DOHH2 (cell line): ENCODE data around the gene GALNT18.

Source experiments
- H3F3A ChIP-seq: fragments of 200-600 bp; sonication (generic), shearing (Covaris generic); 2 replicates; pipeline ENCODE4 v1.6.0; 2016; ENCODE audit warnings: antibody characterized with exemption, mild to moderate bottlenecking; ENCODE audit not compliant: control insufficient read depth, insufficient read depth
- H3K27ac ChIP-seq: fragments of 200-600 bp; sonication (generic); 2 replicates; pipeline ENCODE4 v1.5.1; 2014; ENCODE audit warnings: low read depth, mild to moderate bottlenecking, low read length, moderate library complexity
- H3K27me3 ChIP-seq: fragments of 200-600 bp; sonication (generic); 2 replicates; pipeline ENCODE4 v1.6.1; 2014; ENCODE audit warnings: mild to moderate bottlenecking, low read length, mixed read lengths; ENCODE audit not compliant: control insufficient read depth
- H3K36me3 ChIP-seq: fragments of 200-600 bp; sonication (generic); 2 replicates; pipeline ENCODE4 v1.6.1; 2014; ENCODE audit warnings: mild to moderate bottlenecking, low read length, moderate library complexity, mixed read lengths; ENCODE audit not compliant: control insufficient read depth
- H3K4me1 ChIP-seq: fragments of 200-600 bp; sonication (generic); 2 replicates; pipeline ENCODE4 v1.6.1; 2014; ENCODE audit warnings: mild to moderate bottlenecking, low read length, mixed read lengths; ENCODE audit not compliant: control insufficient read depth
- H3K4me2 ChIP-seq: fragments of 200-600 bp; sonication (generic); 2 replicates; pipeline ENCODE4 v1.6.0; 2014; ENCODE audit warnings: mild to moderate bottlenecking, low read length, moderate library complexity
- H3K4me3 ChIP-seq: fragments of 200-600 bp; sonication (generic); 2 replicates; pipeline ENCODE4 v1.5.1; 2014; ENCODE audit warnings: mild to moderate bottlenecking, low read length, mixed read lengths
- H3K79me2 ChIP-seq: fragments of 200-600 bp; sonication (generic); 2 replicates; pipeline ENCODE4 v1.6.1; 2014; ENCODE audit warnings: mild to moderate bottlenecking, low read length, mixed read lengths; ENCODE audit not compliant: control insufficient read depth
- H3K9me2 ChIP-seq: fragments of 200-600 bp; sonication (generic); replicated peaks from 2 replicates; pipeline ENCODE4 v1.6.1; 2014; ENCODE audit warnings: mild to moderate bottlenecking, low read length, mixed read lengths; ENCODE audit not compliant: control insufficient read depth
- H3K9me3 ChIP-seq: fragments of 200-600 bp; sonication (generic); 2 replicates; pipeline ENCODE4 v1.6.1; 2014; ENCODE audit warnings: antibody characterized with exemption, low read length, mixed read lengths; ENCODE audit not compliant: control insufficient read depth, insufficient read depth
- H4K20me1 ChIP-seq: fragments of 200-600 bp; sonication (generic); 2 replicates; pipeline ENCODE4 v1.6.0; 2014; ENCODE audit warnings: low read depth, mild to moderate bottlenecking, antibody characterized with exemption, low read length, moderate library complexity; ENCODE audit not compliant: control insufficient read depth, insufficient read depth
- CTCF ChIP-seq: fragments of 200-600 bp; sonication (generic); IDR thresholded peaks from one replicate; pipeline ENCODE4 v1.5.1; 2014; ENCODE audit warnings: antibody characterized with exemption, mild to moderate bottlenecking, low read depth, low read length; ENCODE audit not compliant: poor library complexity, severe bottlenecking
- EZH2phosphoT487 ChIP-seq: fragments of 200-600 bp; sonication (generic); IDR thresholded peaks from 2 replicates; pipeline ENCODE4 v1.6.1; 2017; ENCODE audit warnings: borderline replicate concordance, mild to moderate bottlenecking, antibody characterized with exemption, low read length, moderate library complexity, mixed read lengths

Gene GALNT18

GRCh38 chr11:11531131-11531908, 90.5 kb downstream of the GALNT18 start:
- Histone ChIP-seq H3F3A (no peaks in the 10 kb centered on the region), H3K36me3 (no peaks in the 10 kb centered on the region), H3K9me2 (no peaks in the 10 kb centered on the region), H3K4me2 (no peak overlapping the region), H3K4me3 (no peak overlapping the region), H3K79me2 (no peaks in the 10 kb centered on the region), H3K4me1 (no peaks in the 10 kb centered on the region), H3K27ac (no peak overlapping the region), H3K9me3 (no peaks in the 10 kb centered on the region), H3K27me3 (no peaks in the 10 kb centered on the region), H4K20me1 (no peaks in the 10 kb centered on the region)
- TF ChIP-seq EZH2phosphoT487 (no peak), CTCF (no peak)

- H3K4me3 ChIP-seq: no peak overlapping the region
- no peaks in the 10 kb centered on the region for H4K20me1 ChIP-seq
- no peaks in the 10 kb centered on the region for H3K9me3 ChIP-seq
- H3K79me2 ChIP-seq: no peaks in the 10 kb centered on the region
- H3K27me3 ChIP-seq: no peaks in the 10 kb centered on the region
- no peak overlapping the region for H3K4me2 ChIP-seq
- H3K4me1 ChIP-seq: no peaks in the 10 kb centered on the region
- TF ChIP-seq CTCF: no peak
- no peak for TF ChIP-seq EZH2phosphoT487
- H3F3A ChIP-seq: no peaks in the 10 kb centered on the region
- no peaks in the 10 kb centered on the region for H3K36me3 ChIP-seq
- H3K27ac ChIP-seq: no peak overlapping the region
- H3K9me2 ChIP-seq: no peaks in the 10 kb centered on the region
Measured at GRCh38 chr11:11528986-11529385, 92.8 kb downstream of the GALNT18 start.

- Histone ChIP-seq H3K4me2 (no peak overlapping the region), H3F3A (no peaks in the 10 kb centered on the region), H3K4me1 (no peaks in the 10 kb centered on the region), H3K9me3 (no peaks in the 10 kb centered on the region), H3K9me2 (no peaks in the 10 kb centered on the region), H3K4me3 (no peak overlapping the region), H3K79me2 (no peaks in the 10 kb centered on the region), H3K36me3 (no peaks in the 10 kb centered on the region), H3K27me3 (no peaks in the 10 kb centered on the region), H4K20me1 (no peaks in the 10 kb centered on the region), H3K27ac (no peak overlapping the region)
- TF ChIP-seq EZH2phosphoT487 (no peak), CTCF (no peak)
Measured at GRCh38 chr11:11525283-11525682, 96.5 kb downstream of the GALNT18 start.
